Cardiac muscle cell (in vitro differentiated cells and primary cell): ENCODE data around the gene MMP25. TPM values are rescaled to one million over a fixed set of nuclear protein-coding genes. Genes with fewer than 3 reads are reported as not detected.

Experiments
- DNase-seq, 2 donors: peaks; one replicate each; pipeline versions ENCODE4 v3.0.0 to v3.0.0-alpha.2; 2010 to 2017; ENCODE audit warnings: low read depth in 1 of 2, low spot score in 1 of 2
- H3K27ac ChIP-seq: fragments of 200-600 bp; sonication (generic); 2 replicates; pipeline ENCODE4 v1.5.1; 2016
- H3K27me3 ChIP-seq: fragments of 200-600 bp; sonication (generic); 2 replicates; pipeline ENCODE4 v1.6.0; 2016; ENCODE audit warnings: control low read depth
- H3K36me3 ChIP-seq: fragments of 200-600 bp; sonication (generic); 2 replicates; pipeline ENCODE4 v1.5.1; 2016; ENCODE audit warnings: control low read depth
- H3K4me1 ChIP-seq: fragments of 200-600 bp; sonication (generic); 2 replicates; pipeline ENCODE4 v1.8.1; 2017; ENCODE audit warnings: low read depth, mild to moderate bottlenecking, mixed run types
- H3K4me3 ChIP-seq: fragments of 200-600 bp; sonication (generic); 2 replicates; pipeline ENCODE4 v1.5.1; 2016; ENCODE audit warnings: mild to moderate bottlenecking
- H3K9me3 ChIP-seq: fragments of 200-600 bp; sonication (generic); 2 replicates; pipeline ENCODE4 v1.5.1; 2017; ENCODE audit warnings: low read depth, mild to moderate bottlenecking, control low read depth
- polyA plus RNA-seq: library from polyadenylated mRNA; unstranded; fragments of >200 nt; fragmentation: Nextera tagmentation; extraction: Ambion mirVana; gene quantifications from 2 replicates; pipeline ENCODE4 v1.2.1, GENCODE V29; 2016
- total RNA-seq: library from RNA; depleted of rRNA; stranded (reverse); fragments of >200 nt; gene quantifications from 2 replicates; pipeline ENCODE4 v1.2.3, GENCODE V29; 2016
- TF ChIP-seq, protein P1 (sequence below): IDR thresholded peaks from 2 replicates; pipeline ENCODE4 v1.5.1; 2012; ENCODE audit warnings: low read depth, mild to moderate bottlenecking, low read length

Gene MMP25
- total and polyA plus RNA-seq, 2 experiments from 2014 or later = 0.03 to 5.8 TPM

DNA sequence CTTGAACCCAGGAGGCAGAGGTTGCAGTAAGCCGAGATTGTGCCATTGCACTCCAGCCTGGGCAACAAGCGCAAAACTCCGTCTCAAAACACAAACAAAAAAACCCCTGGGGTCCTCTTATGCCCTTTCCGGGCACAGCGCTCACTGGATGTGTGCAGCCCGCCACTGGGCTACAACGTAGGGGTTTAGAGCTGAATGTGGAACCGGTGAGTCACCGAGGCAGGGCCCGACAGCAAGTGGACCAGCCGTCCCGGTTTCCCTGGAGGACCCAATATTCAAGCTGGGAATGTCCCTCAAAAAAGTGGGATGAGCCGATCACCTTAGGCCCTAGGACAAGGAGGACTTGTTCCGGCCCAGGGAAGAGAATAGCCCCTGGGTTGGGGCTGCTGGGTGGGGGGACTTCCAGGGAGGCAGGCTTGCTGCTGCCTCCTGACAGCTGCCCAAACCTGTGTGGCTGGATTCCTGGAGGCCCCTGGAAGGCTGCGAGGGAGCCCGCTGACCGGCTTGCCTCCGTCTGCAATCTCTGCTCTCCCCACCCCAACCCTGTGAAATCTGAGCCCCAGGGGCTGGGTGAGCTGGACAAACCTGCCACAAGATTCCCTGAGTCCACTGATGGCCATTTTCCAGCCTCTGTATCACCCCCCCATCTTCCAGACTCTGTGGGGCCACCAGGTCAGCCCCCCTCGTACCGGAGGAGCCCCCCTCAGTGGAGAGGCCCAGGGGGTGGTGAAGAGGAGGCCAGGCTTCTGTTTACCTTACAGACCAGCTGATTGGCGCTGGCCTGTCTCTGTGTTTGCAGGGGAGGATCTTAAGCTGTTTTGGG is 36.6 kb upstream of the MMP25 start:
- peak in 1 of 2 donors; percentile 88 for DNase-seq
- H3K4me1 ChIP-seq = peaks cover 67% of the 10 kb centered on the region
- peak overlapping the region; percentile 96 for H3K27ac ChIP-seq
- H3K36me3 ChIP-seq = no peaks in the 10 kb centered on the region
- no peaks in the 10 kb centered on the region for H3K9me3 ChIP-seq
- H3K27me3 ChIP-seq = no peaks in the 10 kb centered on the region
- H3K4me3 ChIP-seq = no peak overlapping the region
- TF ChIP-seq, protein P1, sequence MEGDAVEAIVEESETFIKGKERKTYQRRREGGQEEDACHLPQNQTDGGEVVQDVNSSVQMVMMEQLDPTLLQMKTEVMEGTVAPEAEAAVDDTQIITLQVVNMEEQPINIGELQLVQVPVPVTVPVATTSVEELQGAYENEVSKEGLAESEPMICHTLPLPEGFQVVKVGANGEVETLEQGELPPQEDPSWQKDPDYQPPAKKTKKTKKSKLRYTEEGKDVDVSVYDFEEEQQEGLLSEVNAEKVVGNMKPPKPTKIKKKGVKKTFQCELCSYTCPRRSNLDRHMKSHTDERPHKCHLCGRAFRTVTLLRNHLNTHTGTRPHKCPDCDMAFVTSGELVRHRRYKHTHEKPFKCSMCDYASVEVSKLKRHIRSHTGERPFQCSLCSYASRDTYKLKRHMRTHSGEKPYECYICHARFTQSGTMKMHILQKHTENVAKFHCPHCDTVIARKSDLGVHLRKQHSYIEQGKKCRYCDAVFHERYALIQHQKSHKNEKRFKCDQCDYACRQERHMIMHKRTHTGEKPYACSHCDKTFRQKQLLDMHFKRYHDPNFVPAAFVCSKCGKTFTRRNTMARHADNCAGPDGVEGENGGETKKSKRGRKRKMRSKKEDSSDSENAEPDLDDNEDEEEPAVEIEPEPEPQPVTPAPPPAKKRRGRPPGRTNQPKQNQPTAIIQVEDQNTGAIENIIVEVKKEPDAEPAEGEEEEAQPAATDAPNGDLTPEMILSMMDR = no peak

DNA sequence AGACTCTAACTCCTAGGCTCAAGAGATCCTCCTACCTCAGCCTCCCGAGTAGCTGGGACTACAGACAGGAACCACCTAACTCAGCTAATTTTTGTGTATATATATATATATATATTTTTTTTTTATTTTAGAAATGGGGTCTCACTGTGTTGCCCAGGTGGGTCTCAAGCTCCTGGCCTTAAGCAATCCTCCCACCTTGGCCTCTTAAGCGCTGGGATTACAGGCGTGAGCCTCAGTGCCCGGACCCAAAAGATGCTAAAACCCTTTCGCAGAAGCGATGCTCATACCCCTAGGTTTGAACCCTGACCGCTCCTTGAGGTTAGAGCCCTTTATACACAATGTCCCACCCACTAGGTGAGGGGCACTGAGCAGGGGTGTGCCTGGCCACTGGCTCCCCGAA is 35.9 kb upstream of the MMP25 start:
- Histone ChIP-seq H3K36me3 (no peaks in the 10 kb centered on the region), H3K9me3 (no peaks in the 10 kb centered on the region), H3K4me3 (no peak overlapping the region), H3K27ac (peak overlapping the region; percentile 96), H3K27me3 (no peaks in the 10 kb centered on the region), H3K4me1 (peaks cover 63% of the 10 kb centered on the region)
- DNase-seq = no peak
- TF ChIP-seq, protein P1 = no peak

DNA sequence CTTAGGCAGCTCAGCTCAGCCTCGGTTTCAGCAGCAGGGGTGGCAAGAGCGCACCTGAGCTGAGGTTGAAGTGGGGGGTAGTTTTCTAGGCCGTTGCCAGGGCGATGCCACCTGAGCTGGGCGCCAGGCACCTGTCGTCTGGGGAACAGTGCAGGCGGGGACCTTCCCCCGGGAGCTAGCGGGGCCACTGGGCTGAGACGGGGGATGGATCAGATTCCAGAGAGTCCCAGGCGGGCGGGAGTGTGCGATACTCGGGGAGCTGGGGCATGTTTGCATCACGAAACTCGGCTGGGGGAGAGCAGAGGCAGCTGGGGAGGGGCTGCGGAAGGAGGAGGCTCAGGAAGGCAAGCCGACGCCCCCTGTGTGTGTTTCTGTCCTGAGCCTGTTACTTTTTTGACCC is 34.1 kb upstream of the MMP25 start:
- TF ChIP-seq, protein P1 = no peak
- Histone ChIP-seq H3K36me3 (no peaks in the 10 kb centered on the region), H3K27ac (no peak overlapping the region), H3K4me3 (no peak overlapping the region), H3K4me1 (peaks cover 46% of the 10 kb centered on the region), H3K9me3 (no peaks in the 10 kb centered on the region), H3K27me3 (no peaks in the 10 kb centered on the region)
- no peak for DNase-seq

DNA sequence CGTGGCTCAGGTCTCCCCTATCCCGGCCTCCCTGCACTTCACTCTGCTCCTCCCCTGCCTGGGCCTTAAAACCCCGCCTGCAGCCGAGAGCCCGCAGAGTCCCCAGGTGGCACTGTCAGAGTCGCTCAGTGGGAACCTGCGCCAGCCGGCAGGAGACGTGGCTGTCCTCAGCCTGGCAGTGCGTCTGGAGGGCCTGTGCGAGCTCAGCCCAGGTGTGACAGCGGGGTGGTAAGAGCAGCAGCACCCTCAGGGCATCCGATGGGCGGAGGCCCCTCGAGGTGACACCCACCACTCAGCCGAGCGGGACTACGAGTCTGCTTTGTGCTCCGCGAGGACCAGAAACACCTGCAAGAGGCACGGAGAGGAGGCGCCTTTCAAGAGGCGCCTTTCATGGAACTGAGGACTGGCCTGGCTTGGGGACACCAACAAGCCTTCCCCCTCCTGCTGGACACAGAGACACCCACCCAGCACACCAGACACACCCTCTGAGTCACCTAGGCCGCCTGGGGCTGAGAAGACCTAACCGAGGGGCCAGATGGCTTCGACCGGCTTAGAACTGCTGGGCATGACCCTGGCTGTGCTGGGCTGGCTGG is 33.4 kb upstream of the MMP25 start, which contains the start of gene CLDN9:
TSS of gene CLDN9 (plus strand) at position 96 of the 593 bp plus-strand sequence. CDS start at position 536, 440 bp downstream.
- H3K4me1 ChIP-seq = peaks cover 39% of the 10 kb centered on the region
- no peaks in the 10 kb centered on the region for H3K36me3 ChIP-seq
- no peaks in the 10 kb centered on the region for H3K27me3 ChIP-seq
- no peaks in the 10 kb centered on the region for H3K9me3 ChIP-seq
- TF ChIP-seq, protein P1 = no peak
- H3K27ac ChIP-seq = no peak within 1 kb of the TSS
- H3K4me3 ChIP-seq = no peak within 1 kb of the TSS
- peak in 1 of 2 donors; percentile 48 for DNase-seq

DNA sequence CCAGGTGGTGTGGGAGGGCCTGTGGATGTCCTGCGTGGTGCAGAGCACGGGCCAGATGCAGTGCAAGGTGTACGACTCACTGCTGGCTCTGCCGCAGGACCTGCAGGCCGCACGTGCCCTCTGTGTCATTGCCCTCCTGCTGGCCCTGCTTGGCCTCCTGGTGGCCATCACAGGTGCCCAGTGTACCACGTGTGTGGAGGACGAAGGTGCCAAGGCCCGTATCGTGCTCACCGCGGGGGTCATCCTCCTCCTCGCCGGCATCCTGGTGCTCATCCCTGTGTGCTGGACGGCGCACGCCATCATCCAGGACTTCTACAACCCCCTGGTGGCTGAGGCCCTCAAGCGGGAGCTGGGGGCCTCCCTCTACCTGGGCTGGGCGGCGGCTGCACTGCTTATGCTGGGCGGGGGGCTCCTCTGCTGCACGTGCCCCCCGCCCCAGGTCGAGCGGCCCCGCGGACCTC is 32.8 kb upstream of the MMP25 start:
- no peaks in the 10 kb centered on the region for H3K36me3 ChIP-seq
- no peak for DNase-seq
- H3K4me3 ChIP-seq = no peak overlapping the region
- H3K27ac ChIP-seq = no peak overlapping the region
- no peaks in the 10 kb centered on the region for H3K9me3 ChIP-seq
- no peaks in the 10 kb centered on the region for H3K27me3 ChIP-seq
- H3K4me1 ChIP-seq = peaks cover 36% of the 10 kb centered on the region
- TF ChIP-seq, protein P1 = no peak
